ENCODE results near the gene SPRY2.

- TF ChIP-seq ZNF614 (CRISPR knock-in tag; IDR thresholded peaks at IDR 0.05; ENCODE audit: borderline replicate concordance), result no peak
- no peak for TF ChIP-seq POGK (CRISPR knock-in tag; conservative IDR thresholded peaks at IDR 0.05)
- TF ChIP-seq SIN3A (IDR thresholded peaks at IDR 0.05; ENCODE audit: borderline replicate concordance, low read depth, low read length), result no peak
- TF ChIP-seq ELK4 (CRISPR knock-in tag; IDR thresholded peaks at IDR 0.05; ENCODE audit: borderline replicate concordance), result no peak
- no peak for TF ChIP-seq MNT (IDR thresholded peaks at IDR 0.05)
- peak; percentile 65; the same call in 1 of the 2 replicates for TF ChIP-seq CEBPB (IDR thresholded peaks at IDR 0.05; ENCODE audit: borderline replicate concordance, low read depth, low read length)
- TF ChIP-seq GFI1 (CRISPR knock-in tag; IDR thresholded peaks at IDR 0.05; ENCODE audit: borderline replicate concordance), result no peak
- TF ChIP-seq E2F1 (CRISPR knock-in tag; IDR thresholded peaks at IDR 0.05), result no peak
Observed at GRCh38 chr13:80336370-80336769, 4.6 kb downstream of the SPRY2 start.

All from HepG2 (cell line).